ENCODE results near the gene DOCK11.
"Not testable (repeated sequence)": the region's sequence is repeated elsewhere in the genome, so short reads cannot be mapped to it uniquely, and the experiment has no call there.

DOCK11 gene

DNA sequence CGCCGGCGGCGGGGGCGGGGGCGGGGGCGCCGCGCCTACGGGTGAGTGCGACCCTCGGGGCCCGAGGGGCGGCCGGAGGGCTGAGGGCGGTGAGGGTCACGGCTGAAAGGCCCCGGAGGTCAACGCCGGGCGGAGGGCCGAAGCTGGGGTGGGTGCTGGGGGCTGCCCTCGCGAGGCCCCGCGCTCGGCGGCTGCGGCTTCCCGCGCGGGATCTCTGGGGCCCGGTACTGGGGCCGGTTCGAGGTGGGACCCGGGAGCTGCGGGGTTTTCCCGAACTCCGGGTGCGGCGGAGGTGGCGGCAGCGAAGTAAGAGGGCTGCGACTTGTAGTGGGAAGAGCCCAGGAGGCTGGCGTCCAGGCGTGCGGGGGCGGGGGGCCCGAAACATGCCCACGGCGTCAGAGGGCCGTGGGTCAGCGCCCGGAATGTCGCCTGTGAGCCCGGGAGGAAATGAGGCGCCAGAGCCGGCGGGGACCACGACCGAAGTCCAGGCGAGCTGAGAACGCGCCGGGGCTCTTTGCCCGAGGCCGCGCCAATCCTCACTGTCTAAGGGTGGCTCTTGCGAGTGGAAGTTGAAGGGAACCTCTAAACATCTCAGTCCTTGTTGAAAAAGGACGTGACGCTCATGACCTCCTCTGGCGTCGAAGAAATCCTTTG, 232.2 kb downstream of the DOCK11 start:
- TF ChIP-seq, protein P1, sequence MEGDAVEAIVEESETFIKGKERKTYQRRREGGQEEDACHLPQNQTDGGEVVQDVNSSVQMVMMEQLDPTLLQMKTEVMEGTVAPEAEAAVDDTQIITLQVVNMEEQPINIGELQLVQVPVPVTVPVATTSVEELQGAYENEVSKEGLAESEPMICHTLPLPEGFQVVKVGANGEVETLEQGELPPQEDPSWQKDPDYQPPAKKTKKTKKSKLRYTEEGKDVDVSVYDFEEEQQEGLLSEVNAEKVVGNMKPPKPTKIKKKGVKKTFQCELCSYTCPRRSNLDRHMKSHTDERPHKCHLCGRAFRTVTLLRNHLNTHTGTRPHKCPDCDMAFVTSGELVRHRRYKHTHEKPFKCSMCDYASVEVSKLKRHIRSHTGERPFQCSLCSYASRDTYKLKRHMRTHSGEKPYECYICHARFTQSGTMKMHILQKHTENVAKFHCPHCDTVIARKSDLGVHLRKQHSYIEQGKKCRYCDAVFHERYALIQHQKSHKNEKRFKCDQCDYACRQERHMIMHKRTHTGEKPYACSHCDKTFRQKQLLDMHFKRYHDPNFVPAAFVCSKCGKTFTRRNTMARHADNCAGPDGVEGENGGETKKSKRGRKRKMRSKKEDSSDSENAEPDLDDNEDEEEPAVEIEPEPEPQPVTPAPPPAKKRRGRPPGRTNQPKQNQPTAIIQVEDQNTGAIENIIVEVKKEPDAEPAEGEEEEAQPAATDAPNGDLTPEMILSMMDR (conservative IDR thresholded peaks at IDR 0.05; ENCODE audit: low read depth, low read length): no peak

DNA sequence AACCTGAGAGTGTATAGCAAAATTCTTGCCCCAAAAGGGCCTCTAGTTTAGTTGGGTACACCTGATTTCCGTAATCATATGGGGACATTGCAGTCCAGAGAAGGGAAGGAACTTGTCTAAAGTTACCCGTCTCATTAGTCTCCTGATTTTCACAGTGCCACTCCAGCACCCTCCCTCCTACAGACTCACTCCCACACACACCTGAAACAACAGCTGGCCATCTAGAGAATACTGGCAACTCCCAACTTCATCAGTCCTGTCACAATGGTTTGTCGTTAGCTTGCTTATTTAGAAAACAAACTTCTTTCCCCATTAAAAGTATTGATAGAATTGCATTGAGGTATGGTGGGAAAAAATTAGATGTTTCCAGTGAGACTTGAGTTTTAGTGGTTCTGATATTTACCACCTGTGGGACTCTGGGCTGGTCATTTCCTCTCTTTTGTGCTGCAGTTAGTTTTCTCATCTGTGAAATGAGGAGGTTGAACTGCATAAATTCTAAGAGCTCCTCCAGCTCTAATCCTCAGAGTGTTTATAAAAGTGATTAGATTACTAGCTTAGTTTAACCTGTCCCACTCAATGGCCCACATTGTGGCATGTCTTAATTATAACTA, 233.5 kb downstream of the DOCK11 start:
- DNase-seq (ENCODE audit: low read depth): no peak
- TF ChIP-seq, protein P1 (conservative IDR thresholded peaks at IDR 0.05; ENCODE audit: low read depth, low read length): no peak
- no peak overlapping the region for H3K4me3 ChIP-seq (ENCODE audit: low read depth, low read length)

More for the DNA sequence above, 232.2 kb downstream of the DOCK11 start:
- peak overlapping the region; percentile 69 for H3K4me3 ChIP-seq (ENCODE audit: low read depth, low read length)
- DNase-seq (ENCODE audit: low read depth): no peak

DNA sequence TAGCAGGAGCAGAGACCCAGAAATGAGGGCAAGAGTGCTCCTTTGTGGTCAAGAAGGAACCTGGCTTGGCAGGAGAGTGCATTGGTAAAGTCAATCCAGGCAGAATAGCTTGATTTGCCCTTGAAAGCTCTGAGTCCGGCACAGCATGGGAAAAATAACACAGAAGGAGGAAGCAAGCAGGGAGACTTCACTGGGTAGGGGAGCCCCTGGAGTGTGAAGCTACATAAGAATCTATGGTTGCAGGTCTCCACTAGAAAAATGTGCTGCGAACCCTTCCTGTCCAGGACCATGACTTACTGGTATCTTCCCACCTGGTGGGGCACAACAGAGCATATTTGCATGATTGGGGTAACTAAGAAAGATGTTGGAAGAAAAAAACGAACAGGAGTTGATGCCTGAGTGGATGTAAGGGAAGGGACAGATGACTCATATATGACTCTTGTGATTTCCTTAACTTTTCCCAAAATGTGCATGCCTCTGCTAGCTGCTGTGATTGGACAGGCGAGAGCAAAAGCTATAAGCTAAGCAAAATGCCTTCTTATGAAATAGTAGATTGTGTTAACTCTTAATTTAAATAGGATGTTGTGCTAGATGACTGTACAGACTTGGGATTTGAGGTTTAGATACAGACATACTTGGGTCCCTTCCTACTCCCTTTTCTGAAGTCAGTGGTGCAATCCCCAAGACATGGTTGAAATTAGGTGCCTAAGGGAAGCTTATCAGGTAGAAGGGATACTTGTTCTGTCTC, 235.1 kb downstream of the DOCK11 start:
- H3K4me3 ChIP-seq (ENCODE audit: low read depth, low read length): no peak overlapping the region
- DNase-seq (ENCODE audit: low read depth): peak; percentile 67
- TF ChIP-seq, protein P1 (conservative IDR thresholded peaks at IDR 0.05; ENCODE audit: low read depth, low read length): no peak

DNA sequence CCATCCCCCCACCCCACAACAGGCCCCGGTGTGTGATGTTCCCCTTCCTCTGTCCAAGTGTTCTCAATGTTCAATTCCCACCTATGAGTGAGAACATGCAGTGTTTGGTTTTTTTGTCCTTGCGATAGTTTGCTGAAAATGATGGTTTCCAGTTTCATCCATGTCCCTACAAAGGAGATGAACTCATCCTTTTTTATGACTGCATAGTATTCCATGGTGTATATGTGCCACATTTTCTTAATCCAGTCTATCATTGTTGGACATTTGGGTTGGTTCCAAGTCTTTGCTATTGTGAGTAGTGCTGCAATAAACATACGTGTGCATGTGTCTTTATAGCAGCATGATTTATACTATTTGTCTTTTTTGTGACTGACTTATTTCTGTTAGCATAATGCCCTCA, 236.9 kb downstream of the DOCK11 start:
- H3K4me3 ChIP-seq (ENCODE audit: low read depth, low read length): not testable (repeated sequence)

DNA sequence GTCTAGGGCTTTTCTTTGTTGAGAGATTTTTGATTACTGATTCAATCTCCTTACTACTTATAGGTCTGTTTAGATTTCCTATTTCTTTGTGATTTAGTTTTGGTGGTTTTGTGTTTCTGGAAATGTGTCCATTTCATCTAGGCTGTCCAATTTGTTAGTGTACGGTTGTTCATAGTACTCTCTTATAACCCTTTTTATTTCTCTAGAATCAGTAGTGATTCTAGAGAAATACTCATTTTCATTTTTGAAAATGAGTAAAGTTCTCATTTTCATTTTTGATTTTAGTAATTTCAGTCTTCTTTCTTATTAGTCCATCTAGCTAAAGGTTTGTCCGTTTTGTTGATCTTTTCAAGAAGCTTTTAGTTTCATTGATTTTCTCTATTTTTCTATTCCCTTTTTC, 239.3 kb downstream of the DOCK11 start:
- no peak overlapping the region for H3K4me3 ChIP-seq (ENCODE audit: low read depth, low read length)
- TF ChIP-seq, protein P1 (conservative IDR thresholded peaks at IDR 0.05; ENCODE audit: low read depth, low read length): no peak
- DNase-seq (ENCODE audit: low read depth): no peak

More for the DNA sequence above, 236.9 kb downstream of the DOCK11 start:
- DNase-seq (ENCODE audit: low read depth): not testable (repeated sequence)

All from choroid plexus epithelial cell (primary cell).